Kidney (tissue), 14 donors: ENCODE data around the gene C4BPA. TPM values are rescaled to one million over a fixed set of nuclear protein-coding genes. Genes with fewer than 3 reads are reported as not detected.

Experiments used
- DNase-seq, 5 donors: peaks; one replicate each; pipeline ENCODE4 v3.0.0-alpha.2; 2013 to 2020
- FAIRE-seq: peaks from 2 replicates; lab custom pipeline; 2012; peaks lifted over from hg19 to GRCh38; lab: Jason Lieb, UNC
- H3K27ac ChIP-seq, 2 donors: one replicate each; pipeline ENCODE4 v1.7.0; 2013; ENCODE audit warnings: low read depth in 2 of 2, low read length in 2 of 2, inconsistent platforms in 1 of 2
- H3K27me3 ChIP-seq: one replicate; pipeline ENCODE4 v1.7.1; 2013; ENCODE audit warnings: low read length, inconsistent platforms; ENCODE audit not compliant: control insufficient read depth, insufficient read depth
- H3K36me3 ChIP-seq, 3 donors: one replicate each; pipeline versions ENCODE4 v1.7.0 to v1.7.1; 2013; ENCODE audit warnings: low read length in 3 of 3, control low read depth in 1 of 3, inconsistent platforms in 1 of 3; ENCODE audit not compliant: insufficient read depth in 3 of 3, control insufficient read depth in 2 of 3
- H3K4me1 ChIP-seq, 3 donors: one replicate each; pipeline versions ENCODE4 v1.7.0 to v1.7.1; 2013; ENCODE audit warnings: low read length in 3 of 3, inconsistent platforms in 1 of 3, low read depth in 1 of 3; ENCODE audit not compliant: control insufficient read depth in 2 of 3, insufficient read depth in 2 of 3
- H3K4me3 ChIP-seq, 3 donors: one replicate each; pipeline versions ENCODE4 v1.7.0 to v1.8.1; 2013; ENCODE audit warnings: low read length in 3 of 3, control low read depth in 1 of 3, inconsistent platforms in 1 of 3
- H3K9ac ChIP-seq, 3 donors: one replicate each; pipeline versions ENCODE4 v1.7.0 to v1.7.1; 2013; ENCODE audit warnings: low read length in 3 of 3, control low read depth in 1 of 3, inconsistent platforms in 1 of 3
- H3K9me3 ChIP-seq, 3 donors: one replicate each; pipeline versions ENCODE4 v1.7.0 to v1.7.1; 2013; ENCODE audit warnings: low read length in 3 of 3, control low read depth in 1 of 3, inconsistent platforms in 1 of 3; ENCODE audit not compliant: control insufficient read depth in 2 of 3, insufficient read depth in 1 of 3
- CTCF ChIP-seq: IDR thresholded peaks from 3 replicates; pipeline ENCODE4 v1.5.1; 2012; ENCODE audit warnings: mild to moderate bottlenecking, moderate library complexity, borderline replicate concordance; ENCODE audit not compliant: insufficient read depth; ENCODE audit errors: extremely low read depth
- intact Hi-C: fragments of 100-400 bp; cut with DNase I; formaldehyde crosslinking; loops from one replicate; pipeline ENCODE4 v1.11.1; 2022
- polyA plus RNA-seq: library from polyadenylated mRNA; stranded (reverse); fragments of 350-450 nt; fragmentation: Illumina TruSeq; extraction: RNeasy Lipid Tissue Mini Kit (QIAGEN cat#74804); gene quantifications from one replicate; pipeline ENCODE4 v1.2.3, GENCODE V29; 2014; ENCODE audit warnings: low read depth, low replicate concordance; ENCODE audit not compliant: insufficient read depth
- total RNA-seq: library from RNA; stranded (reverse); fragmentation: NEBNext Ultra II Directional; extraction: Animal tissue kit (Norgen Biotek cat#: 25700); gene quantifications from one replicate; pipeline ENCODE4 v1.2.1, GENCODE V29; 2021
- donor health status: control.
- donor health status: control.
- donor health status: control.
- donor health status: control.
- donor health status: control.
- donor health status: DM: yes; HTN: yes; CAD: no.
- donor health status: Normal renal cell carcinoma (clear cell type).

C4BPA gene
- total and polyA plus RNA-seq, 2 donors from 2014 or later, result 45.7 TPM; not detected in 1

- Histone ChIP-seq H3K27ac (peak overlapping the region in 1 of 2 donors; percentile 38), H3K36me3 (peaks cover 2 to 42% (median 31%) of the 10 kb centered on the region in 3 donors)
- intact Hi-C loops, result no loop called here
These were observed 44.2 kb upstream of the C4BPA start for GRCh38 chr1:207059881-207060280.

GRCh38 chr1:207060596-207060995 lies 43.4 kb upstream of the C4BPA start:
- Histone ChIP-seq H3K9me3 (no peaks in the 10 kb centered on the region), H3K36me3 (peaks cover 5 to 46% (median 34%) of the 10 kb centered on the region in 3 donors), H3K27me3 (no peaks in the 10 kb centered on the region), H3K4me3 (no peak overlapping the region), H3K27ac (no peak overlapping the region), H3K9ac (peak overlapping the region in 1 of 3 donors; percentile 7), H3K4me1 (peaks cover 0 to 17% (median 12%) of the 10 kb centered on the region in 3 donors)
- DNase-seq (no peak), FAIRE-seq (no peak)
- intact Hi-C loops, result no loop called here
- no peak for TF ChIP-seq CTCF

More at GRCh38 chr1:207059881-207060280, 44.2 kb upstream of the C4BPA start:
- no peak for FAIRE-seq
- peaks cover 0 to 17% (median 12%) of the 10 kb centered on the region in 3 donors for H3K4me1 ChIP-seq
- H3K4me3 ChIP-seq, result no peak overlapping the region
- peak overlapping the region in 1 of 3 donors; percentile 7 for H3K9ac ChIP-seq
- no peak for TF ChIP-seq CTCF
- H3K9me3 ChIP-seq, result no peaks in the 10 kb centered on the region
- no peak for DNase-seq
- no peaks in the 10 kb centered on the region for H3K27me3 ChIP-seq

- FAIRE-seq, result no peak
These were observed 42.0 kb upstream of the C4BPA start for GRCh38 chr1:207062058-207062457.

More at GRCh38 chr1:207062058-207062457, 42.0 kb upstream of the C4BPA start:
- no peaks in the 10 kb centered on the region for H3K9me3 ChIP-seq
- H3K27me3 ChIP-seq, result no peaks in the 10 kb centered on the region
- no peak overlapping the region for H3K27ac ChIP-seq
- intact Hi-C loops, result no loop called here
- no peak overlapping the region for H3K9ac ChIP-seq
- no peak for DNase-seq
- no peak overlapping the region for H3K4me3 ChIP-seq
- TF ChIP-seq CTCF, result no peak
- peaks cover 0 to 15% (median 11%) of the 10 kb centered on the region in 3 donors for H3K4me1 ChIP-seq
- peaks cover 5 to 55% (median 38%) of the 10 kb centered on the region in 3 donors for H3K36me3 ChIP-seq
